ENCODE measurements around the gene MYO1D.

GRCh38 chr17:32915245-32915644 is 38.3 kb upstream of the MYO1D start:
- TF ChIP-seq ZNF384 (IDR thresholded peaks at IDR 0.05) = no peak
- TF ChIP-seq PKNOX1 (IDR thresholded peaks at IDR 0.05) = no peak
- no peak for TF ChIP-seq FOXM1 (IDR thresholded peaks at IDR 0.05; ENCODE audit: borderline replicate concordance)
- no peak for TF ChIP-seq ARNT (IDR thresholded peaks at IDR 0.05)
- no peak for TF ChIP-seq FOXA1 (IDR thresholded peaks at IDR 0.05)
- no peak for TF ChIP-seq SP1 (IDR thresholded peaks at IDR 0.05)
- no peak for TF ChIP-seq ELF4 (IDR thresholded peaks at IDR 0.05)
- no peak for TF ChIP-seq SUZ12 (IDR thresholded peaks at IDR 0.05)
